Loucy (cell line): Measurements from ENCODE around the gene SMCO2.

Experiments
- H2AFZ ChIP-seq: fragments of 200-600 bp; sonication (generic); 2 replicates; pipeline ENCODE4 v1.6.0; 2016; ENCODE audit warnings: antibody characterized with exemption, mild to moderate bottlenecking, low read length, moderate library complexity
- H3F3A ChIP-seq: fragments of 200-600 bp; 2 replicates; pipeline ENCODE4 v1.6.0; 2016; ENCODE audit warnings: antibody characterized with exemption, low read depth, mild to moderate bottlenecking
- H3K27me3 ChIP-seq: fragments of 200-600 bp; sonication (generic); 2 replicates; pipeline ENCODE4 v1.6.1; 2014; ENCODE audit warnings: low read length, mild to moderate bottlenecking; ENCODE audit not compliant: insufficient read depth, poor library complexity, severe bottlenecking
- H3K36me3 ChIP-seq: fragments of 200-600 bp; sonication (generic); 2 replicates; pipeline ENCODE4 v1.6.1; 2016; ENCODE audit warnings: low read length; ENCODE audit not compliant: insufficient read depth
- H3K4me1 ChIP-seq: fragments of 200-600 bp; sonication (generic); 2 replicates; pipeline ENCODE4 v1.5.1; 2014; ENCODE audit warnings: low read length, mild to moderate bottlenecking; ENCODE audit not compliant: insufficient read depth, poor library complexity, severe bottlenecking
- H3K4me2 ChIP-seq: fragments of 200-600 bp; sonication (generic); 2 replicates; pipeline ENCODE4 v1.6.0; 2014; ENCODE audit warnings: antibody characterized with exemption, low read length, low read depth, mild to moderate bottlenecking; ENCODE audit not compliant: poor library complexity, severe bottlenecking
- H3K4me3 ChIP-seq: fragments of 200-600 bp; sonication (generic); 2 replicates; pipeline ENCODE4 v1.5.1; 2014; ENCODE audit warnings: low read length, mild to moderate bottlenecking, mixed read lengths; ENCODE audit not compliant: poor library complexity, severe bottlenecking
- H3K79me2 ChIP-seq: fragments of 200-600 bp; sonication (generic); 2 replicates; pipeline ENCODE4 v1.6.1; 2014; ENCODE audit warnings: low read length; ENCODE audit not compliant: insufficient read depth
- H3K9ac ChIP-seq: fragments of 200-600 bp; sonication (generic); 2 replicates; pipeline ENCODE4 v1.6.0; 2014; ENCODE audit warnings: mild to moderate bottlenecking, low read depth, low read length, moderate library complexity; ENCODE audit not compliant: poor library complexity, severe bottlenecking
- H3K9me2 ChIP-seq: fragments of 200-600 bp; sonication (generic); replicated peaks from 2 replicates; pipeline ENCODE4 v1.6.1; 2016; ENCODE audit warnings: low read depth, low read length, mixed read lengths
- H3K9me3 ChIP-seq: fragments of 200-600 bp; sonication (generic); 2 replicates; pipeline ENCODE4 v1.6.1; 2014; ENCODE audit warnings: mild to moderate bottlenecking, antibody characterized with exemption, low read length, low read depth; ENCODE audit not compliant: insufficient read depth
- H4K20me1 ChIP-seq: fragments of 200-600 bp; sonication (generic); 2 replicates; pipeline ENCODE4 v1.6.0; 2014; ENCODE audit warnings: antibody characterized with exemption, low read length, mild to moderate bottlenecking; ENCODE audit not compliant: insufficient read depth, poor library complexity, severe bottlenecking
- EZH2phosphoT487 ChIP-seq: fragments of 200-600 bp; IDR thresholded peaks from 2 replicates; pipeline ENCODE4 v1.6.1; 2018; ENCODE audit warnings: antibody characterized with exemption, mild to moderate bottlenecking, moderate library complexity, borderline replicate concordance
- TF ChIP-seq, protein P1 (sequence below): fragments of 200-600 bp; sonication (generic); conservative IDR thresholded peaks from 2 replicates; pipeline ENCODE4 v1.5.1; 2014; ENCODE audit warnings: mild to moderate bottlenecking, antibody characterized with exemption, low read length

SMCO2 gene

GRCh38 chr12:27400856-27401354 lies 45.6 kb upstream of the SMCO2 start:
- Histone ChIP-seq H3K9me3 (no peaks in the 10 kb centered on the region), H4K20me1 (no peaks in the 10 kb centered on the region), H3K27me3 (no peaks in the 10 kb centered on the region), H3K9me2 (no peaks in the 10 kb centered on the region), H2AFZ (no peak overlapping the region), H3F3A (no peaks in the 10 kb centered on the region), H3K79me2 (no peaks in the 10 kb centered on the region), H3K4me3 (no peak overlapping the region), H3K4me2 (no peak overlapping the region), H3K36me3 (peaks cover 5% of the 10 kb centered on the region; the same call in 1 of the 2 replicates), H3K4me1 (no peaks in the 10 kb centered on the region), H3K9ac (no peak overlapping the region)
- TF ChIP-seq EZH2phosphoT487, result no peak
- TF ChIP-seq, protein P1, sequence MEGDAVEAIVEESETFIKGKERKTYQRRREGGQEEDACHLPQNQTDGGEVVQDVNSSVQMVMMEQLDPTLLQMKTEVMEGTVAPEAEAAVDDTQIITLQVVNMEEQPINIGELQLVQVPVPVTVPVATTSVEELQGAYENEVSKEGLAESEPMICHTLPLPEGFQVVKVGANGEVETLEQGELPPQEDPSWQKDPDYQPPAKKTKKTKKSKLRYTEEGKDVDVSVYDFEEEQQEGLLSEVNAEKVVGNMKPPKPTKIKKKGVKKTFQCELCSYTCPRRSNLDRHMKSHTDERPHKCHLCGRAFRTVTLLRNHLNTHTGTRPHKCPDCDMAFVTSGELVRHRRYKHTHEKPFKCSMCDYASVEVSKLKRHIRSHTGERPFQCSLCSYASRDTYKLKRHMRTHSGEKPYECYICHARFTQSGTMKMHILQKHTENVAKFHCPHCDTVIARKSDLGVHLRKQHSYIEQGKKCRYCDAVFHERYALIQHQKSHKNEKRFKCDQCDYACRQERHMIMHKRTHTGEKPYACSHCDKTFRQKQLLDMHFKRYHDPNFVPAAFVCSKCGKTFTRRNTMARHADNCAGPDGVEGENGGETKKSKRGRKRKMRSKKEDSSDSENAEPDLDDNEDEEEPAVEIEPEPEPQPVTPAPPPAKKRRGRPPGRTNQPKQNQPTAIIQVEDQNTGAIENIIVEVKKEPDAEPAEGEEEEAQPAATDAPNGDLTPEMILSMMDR, result no peak

DNA sequence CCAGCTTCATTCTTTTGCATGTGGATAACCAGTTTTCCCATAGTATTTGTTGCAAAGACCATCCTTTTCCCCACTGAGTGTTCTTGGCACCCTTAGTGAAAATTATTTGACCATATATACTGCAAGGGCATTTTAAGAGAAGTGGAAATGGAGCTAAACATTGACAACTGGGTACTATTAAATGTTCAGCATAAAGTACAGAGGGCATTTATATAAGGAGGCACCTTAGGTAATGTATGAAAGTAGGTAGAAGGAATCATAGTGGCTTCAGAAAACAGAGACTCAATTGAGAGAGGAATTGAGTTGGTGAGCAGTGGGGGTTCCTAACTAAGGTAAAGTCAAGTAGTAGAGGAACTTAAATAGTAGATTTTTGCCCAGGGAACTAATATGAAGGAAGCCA lies 34.5 kb upstream of the SMCO2 start:
- TF ChIP-seq EZH2phosphoT487, result no peak
- TF ChIP-seq, protein P1, result no peak
- H4K20me1 ChIP-seq, result no peaks in the 10 kb centered on the region
- H3K27me3 ChIP-seq, result no peaks in the 10 kb centered on the region

DNA sequence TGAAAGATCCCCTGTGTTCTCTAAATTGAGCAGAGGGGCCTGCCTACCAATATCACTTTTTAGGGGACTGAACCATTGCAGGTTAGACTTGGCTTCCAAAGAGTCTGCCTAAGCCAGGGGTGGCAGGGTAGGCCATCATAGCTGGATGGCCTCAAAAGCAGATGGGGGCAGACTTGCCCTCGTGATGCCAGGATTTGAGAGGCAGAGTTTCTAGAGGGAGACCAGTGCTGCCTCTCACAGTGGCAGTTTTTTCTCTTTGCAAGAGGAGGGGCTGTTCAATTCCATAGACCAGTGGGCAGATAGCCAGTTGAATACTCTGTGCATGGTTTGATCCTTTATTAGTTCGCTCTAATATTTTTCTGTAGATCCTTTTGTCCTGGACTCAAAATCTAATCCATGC lies 23.8 kb upstream of the SMCO2 start:
- no peak overlapping the region for H3K4me3 ChIP-seq
- no peaks in the 10 kb centered on the region for H3K27me3 ChIP-seq
- TF ChIP-seq, protein P1, result no peak
- TF ChIP-seq EZH2phosphoT487, result no peak
- H3K9ac ChIP-seq, result no peak overlapping the region
- no peaks in the 10 kb centered on the region for H4K20me1 ChIP-seq
- no peaks in the 10 kb centered on the region for H3K9me3 ChIP-seq
- no peak overlapping the region for H2AFZ ChIP-seq
- H3K79me2 ChIP-seq, result no peaks in the 10 kb centered on the region
- H3K9me2 ChIP-seq, result no peaks in the 10 kb centered on the region
- no peaks in the 10 kb centered on the region for H3F3A ChIP-seq
- H3K36me3 ChIP-seq, result peaks cover 10% of the 10 kb centered on the region
- H3K4me2 ChIP-seq, result no peak overlapping the region
- H3K4me1 ChIP-seq, result no peaks in the 10 kb centered on the region

More for the DNA sequence above, 34.5 kb upstream of the SMCO2 start:
- Histone ChIP-seq H3K79me2 (no peaks in the 10 kb centered on the region), H3K4me2 (no peak overlapping the region), H3F3A (no peaks in the 10 kb centered on the region), H2AFZ (no peak overlapping the region), H3K9ac (no peak overlapping the region), H3K9me2 (no peaks in the 10 kb centered on the region), H3K9me3 (no peaks in the 10 kb centered on the region), H3K36me3 (no peaks in the 10 kb centered on the region; the same call in 1 of the 2 replicates), H3K4me1 (no peaks in the 10 kb centered on the region), H3K4me3 (no peak overlapping the region)
